ENCODE data around the gene CPNE5.

DNA sequence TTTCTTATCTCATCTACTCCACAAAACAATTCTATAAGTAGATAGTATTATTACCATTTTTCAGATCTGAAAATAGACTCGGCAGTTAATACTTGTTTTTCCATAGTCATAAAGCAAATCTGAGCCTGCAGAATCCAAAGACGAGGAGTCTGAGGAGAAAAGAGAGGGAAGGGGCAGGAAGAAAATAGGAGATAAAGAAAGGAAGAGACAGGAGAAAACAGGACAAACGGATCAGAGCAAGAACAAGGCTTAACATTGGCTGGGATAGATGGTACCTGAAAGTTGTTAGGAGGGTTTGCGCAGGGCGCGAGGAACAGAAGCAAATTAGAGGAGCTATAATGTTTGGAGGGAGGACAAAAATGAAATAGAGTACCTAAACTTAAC, 36.0 kb upstream of the CPNE5 start:
- no peak for TF ChIP-seq POLR2A (IDR thresholded peaks at IDR 0.05)
- no peak for TF ChIP-seq POLR2AphosphoS5 (IDR thresholded peaks at IDR 0.05)
- TF ChIP-seq, protein P1, sequence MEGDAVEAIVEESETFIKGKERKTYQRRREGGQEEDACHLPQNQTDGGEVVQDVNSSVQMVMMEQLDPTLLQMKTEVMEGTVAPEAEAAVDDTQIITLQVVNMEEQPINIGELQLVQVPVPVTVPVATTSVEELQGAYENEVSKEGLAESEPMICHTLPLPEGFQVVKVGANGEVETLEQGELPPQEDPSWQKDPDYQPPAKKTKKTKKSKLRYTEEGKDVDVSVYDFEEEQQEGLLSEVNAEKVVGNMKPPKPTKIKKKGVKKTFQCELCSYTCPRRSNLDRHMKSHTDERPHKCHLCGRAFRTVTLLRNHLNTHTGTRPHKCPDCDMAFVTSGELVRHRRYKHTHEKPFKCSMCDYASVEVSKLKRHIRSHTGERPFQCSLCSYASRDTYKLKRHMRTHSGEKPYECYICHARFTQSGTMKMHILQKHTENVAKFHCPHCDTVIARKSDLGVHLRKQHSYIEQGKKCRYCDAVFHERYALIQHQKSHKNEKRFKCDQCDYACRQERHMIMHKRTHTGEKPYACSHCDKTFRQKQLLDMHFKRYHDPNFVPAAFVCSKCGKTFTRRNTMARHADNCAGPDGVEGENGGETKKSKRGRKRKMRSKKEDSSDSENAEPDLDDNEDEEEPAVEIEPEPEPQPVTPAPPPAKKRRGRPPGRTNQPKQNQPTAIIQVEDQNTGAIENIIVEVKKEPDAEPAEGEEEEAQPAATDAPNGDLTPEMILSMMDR (IDR thresholded peaks at IDR 0.05), result no peak

Data from prostate gland (tissue), 2 donors.